Left hindlimb (tissue), 1 donor: ENCODE measurements around the gene TPSAB1.
"Not testable (repeated sequence)": the region's sequence is repeated elsewhere in the genome, so short reads cannot be mapped to it uniquely, and the experiment has no call there.

ENCODE experiments used
- DNase-seq: peaks from one replicate; pipeline ENCODE4 v3.0.0-alpha.2; 2018

The TPSAB1 gene

GRCh38 chr16:1253701-1254364 lies 13.3 kb downstream of the TPSAB1 start:
- not testable (repeated sequence) for DNase-seq

DNA sequence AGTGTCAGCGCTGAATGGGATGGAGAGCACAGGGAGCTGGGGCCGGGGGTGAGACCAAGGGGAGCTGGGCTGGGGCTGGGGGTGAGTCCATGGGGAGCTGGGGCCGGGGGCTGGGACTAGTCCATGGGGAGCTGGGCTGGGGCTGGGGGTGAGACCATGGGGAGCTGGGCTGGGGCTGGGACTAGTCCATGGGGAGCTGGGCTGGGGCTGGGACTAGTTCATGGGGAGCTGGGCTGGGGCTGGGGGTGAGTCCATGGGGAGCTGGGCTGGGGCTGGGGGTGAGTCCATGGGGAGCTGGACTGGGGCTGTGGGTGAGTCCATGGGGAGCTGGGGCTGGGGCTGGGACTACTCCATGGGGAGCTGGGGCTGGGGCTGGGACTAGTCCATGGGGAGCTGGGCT lies 14.3 kb downstream of the TPSAB1 start:
- DNase-seq = not testable (repeated sequence)

GRCh38 chr16:1255276-1256122 lies 15.0 kb downstream of the TPSAB1 start, which contains the start of gene TPSD1:
TPSD1 (plus strand) TSS chr16:1256069; CDS start chr16:1256281, 212 bp downstream.
- not testable (repeated sequence) for DNase-seq

GRCh38 chr16:1256296-1256873 lies 15.9 kb downstream of the TPSAB1 start:
- not testable (repeated sequence) for DNase-seq

DNA sequence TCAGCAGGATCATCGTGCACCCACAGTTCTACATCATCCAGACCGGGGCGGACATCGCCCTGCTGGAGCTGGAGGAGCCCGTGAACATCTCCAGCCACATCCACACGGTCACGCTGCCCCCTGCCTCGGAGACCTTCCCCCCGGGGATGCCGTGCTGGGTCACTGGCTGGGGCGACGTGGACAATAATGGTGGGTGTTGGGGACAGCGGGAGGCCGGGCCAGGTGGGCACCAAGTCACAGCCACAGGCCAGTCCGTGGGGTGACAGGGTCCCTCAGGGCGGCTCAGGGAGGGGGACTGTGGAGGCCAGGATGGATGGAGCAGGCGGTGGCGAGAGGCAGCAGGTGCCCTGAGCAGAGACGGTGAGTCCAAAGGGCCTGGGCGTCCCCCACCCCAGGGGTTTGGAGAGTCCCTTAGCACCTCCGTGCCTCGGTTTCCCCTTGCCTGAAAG lies 16.4 kb downstream of the TPSAB1 start:
- no peak for DNase-seq

- no peak for DNase-seq
Measured at GRCh38 chr16:1257561-1258224, 17.2 kb downstream of the TPSAB1 start.

DNA sequence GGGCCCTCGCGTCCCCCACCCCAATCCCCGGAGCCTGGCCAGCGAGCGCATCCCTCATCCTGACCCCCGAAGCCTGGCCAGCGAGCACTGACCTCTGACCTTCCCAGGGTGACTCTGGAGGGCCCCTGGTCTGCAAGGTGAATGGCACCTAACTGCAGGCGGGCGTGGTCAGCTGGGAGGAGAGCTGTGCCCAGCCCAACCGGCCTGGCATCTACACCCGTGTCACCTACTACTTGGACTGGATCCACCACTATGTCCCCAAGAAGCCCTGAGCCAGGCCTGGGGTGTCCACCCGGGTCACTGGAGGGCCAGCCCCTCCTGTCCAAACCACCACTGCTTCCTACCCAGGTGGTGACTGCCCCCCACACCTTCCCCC lies 17.7 kb downstream of the TPSAB1 start:
- no peak for DNase-seq

- no peak for DNase-seq
Measured at GRCh38 chr16:1258906-1259759, 18.6 kb downstream of the TPSAB1 start.

- no peak for DNase-seq
Measured at GRCh38 chr16:1259760-1260068, 19.2 kb downstream of the TPSAB1 start.

DNA sequence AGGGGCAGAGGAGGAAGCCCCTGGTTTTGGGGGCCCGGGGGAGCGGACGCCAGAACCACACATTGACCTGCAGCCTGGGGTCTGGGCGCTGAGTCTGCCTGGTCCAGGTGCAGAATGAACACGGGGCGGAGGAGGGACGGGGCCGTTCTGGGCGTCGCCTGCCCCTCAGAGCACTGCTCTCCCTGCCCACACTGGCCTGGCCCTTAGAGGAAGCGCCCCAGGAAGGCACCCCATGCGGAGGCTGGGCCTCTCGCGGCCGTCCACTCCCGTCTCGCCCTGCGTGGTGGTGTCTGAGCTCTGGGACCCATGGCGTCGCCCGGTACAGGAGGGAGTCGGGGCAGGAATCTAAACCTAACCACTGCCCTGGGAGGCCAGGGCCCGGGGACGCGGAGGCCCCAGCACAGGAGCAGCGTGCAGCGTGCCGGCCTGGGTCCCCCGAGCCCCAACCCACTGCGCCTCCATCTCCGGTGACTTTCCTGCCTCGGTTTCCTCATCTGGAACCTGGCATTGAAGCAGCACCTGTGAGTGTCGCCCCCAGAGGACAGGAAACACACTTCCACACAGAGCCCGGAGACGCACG lies 19.7 kb downstream of the TPSAB1 start:
- no peak for DNase-seq

GRCh38 chr16:1261131-1261892 lies 20.8 kb downstream of the TPSAB1 start:
- no peak for DNase-seq

GRCh38 chr16:1262210-1262845 lies 21.8 kb downstream of the TPSAB1 start:
- DNase-seq = no peak

GRCh38 chr16:1262846-1263221 lies 22.3 kb downstream of the TPSAB1 start:
- no peak for DNase-seq

DNA sequence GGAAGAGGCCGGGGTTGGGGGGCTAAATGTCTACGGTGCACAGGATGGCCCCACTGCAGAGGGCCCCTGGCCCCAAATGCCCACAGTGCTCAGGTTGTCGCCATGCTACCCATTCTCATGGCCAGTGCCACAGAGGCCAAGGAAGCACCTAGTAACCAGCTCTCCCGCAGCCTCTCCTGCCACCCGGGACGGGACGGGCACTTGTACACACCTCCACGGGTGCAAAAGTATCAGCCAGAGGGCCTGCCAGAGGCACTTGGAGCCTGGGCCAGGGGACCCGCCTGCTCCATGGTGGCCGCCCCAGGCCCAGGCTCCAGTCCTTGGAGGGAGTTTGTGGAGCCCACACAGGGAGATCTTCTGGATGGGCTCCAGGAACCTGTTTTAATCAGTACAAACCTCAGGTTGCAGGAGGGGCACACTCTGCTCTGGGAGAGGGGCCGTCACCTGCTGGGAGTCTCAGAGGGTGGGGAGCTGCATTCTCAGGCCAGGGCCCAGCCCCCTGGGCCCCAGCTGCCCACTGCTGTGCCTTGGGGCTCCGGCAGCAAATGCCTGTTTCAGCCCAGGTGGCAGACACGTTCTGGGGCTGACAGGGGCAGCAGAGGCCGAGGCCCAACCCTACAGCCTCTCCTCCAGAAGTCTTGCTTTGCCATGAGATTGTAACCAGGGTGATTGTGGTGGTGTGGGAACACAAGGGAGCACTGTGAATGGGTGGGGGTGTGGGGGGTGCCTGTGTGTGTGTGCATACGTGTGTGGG lies 23.3 kb downstream of the TPSAB1 start:
- DNase-seq = no peak

DNA sequence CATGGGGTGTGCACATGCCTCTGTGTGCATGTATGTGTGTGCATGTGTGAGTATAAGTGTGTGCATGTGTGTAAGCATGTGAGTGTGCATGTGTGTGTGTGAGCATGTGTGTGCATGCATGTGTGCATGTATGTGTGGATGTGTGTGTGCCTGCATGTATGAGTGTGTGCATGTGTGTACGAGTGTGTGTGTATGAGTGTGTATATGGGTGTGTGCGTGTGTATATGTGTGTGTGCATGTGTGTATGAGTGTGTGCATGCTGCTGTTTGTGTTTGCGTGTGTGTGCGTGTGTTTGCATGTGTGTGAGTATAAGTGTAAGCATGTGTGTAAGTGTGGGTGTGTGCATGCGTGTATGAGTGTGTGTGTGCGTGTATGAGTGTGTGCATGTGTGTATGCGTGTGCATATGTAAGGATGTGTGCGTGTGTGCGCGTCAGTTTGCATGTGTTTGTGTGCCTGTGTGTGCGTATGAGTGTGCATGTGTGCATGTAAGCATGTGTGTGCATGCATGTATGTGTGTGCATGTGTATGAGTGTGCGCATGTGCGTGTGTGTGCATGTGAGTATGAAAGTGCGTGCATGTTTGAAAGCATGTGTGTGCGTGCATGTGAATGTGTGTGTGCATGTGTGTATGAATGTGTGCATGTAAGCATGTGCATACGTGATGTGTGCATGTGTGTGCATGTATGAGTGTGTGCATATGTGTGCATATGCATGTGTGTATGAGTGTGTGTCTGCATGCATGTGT lies 24.0 kb downstream of the TPSAB1 start:
- DNase-seq = no peak

- DNase-seq = no peak
Measured at GRCh38 chr16:1265090-1265630, 24.7 kb downstream of the TPSAB1 start.

GRCh38 chr16:1265826-1266225 lies 25.3 kb downstream of the TPSAB1 start:
- no peak for DNase-seq

DNA sequence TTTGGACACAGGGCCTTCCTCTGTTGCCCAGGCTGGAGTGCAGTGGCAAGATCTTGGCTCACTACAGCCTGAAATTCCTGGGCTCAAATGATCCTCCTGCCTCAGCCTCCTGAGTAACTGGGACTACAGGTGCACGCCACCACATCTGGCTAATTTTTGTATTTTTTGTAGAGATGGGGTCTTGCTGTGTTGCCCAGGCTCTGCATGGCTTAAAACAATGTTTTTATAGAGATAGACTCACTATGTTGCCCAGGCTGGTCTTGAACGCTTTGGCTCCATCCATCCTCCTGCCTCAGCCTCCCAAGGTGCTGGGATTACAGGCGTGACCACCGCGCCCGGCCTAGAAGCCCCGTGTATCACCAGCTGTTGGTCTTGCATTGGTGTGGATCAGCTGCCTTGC lies 28.9 kb downstream of the TPSAB1 start:
- not testable (repeated sequence) for DNase-seq

DNA sequence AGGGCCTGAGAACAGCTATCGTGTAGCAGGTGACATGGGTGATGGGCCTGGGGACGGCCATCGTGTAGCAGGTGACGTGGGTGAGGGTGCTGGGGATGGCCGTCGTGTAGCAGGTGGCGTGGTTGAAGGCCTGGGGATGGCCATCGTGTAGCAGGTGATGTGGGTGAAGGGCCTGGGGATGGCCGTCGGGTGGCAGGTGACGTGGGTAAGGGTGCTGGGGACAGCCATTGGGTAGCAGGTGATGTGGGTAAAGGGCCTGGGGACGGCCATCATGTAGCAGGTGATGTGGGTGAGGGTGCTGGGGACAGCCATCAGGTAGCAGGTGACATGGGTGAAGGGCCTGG lies 30.8 kb downstream of the TPSAB1 start:
- no peak for DNase-seq
